ENCODE measurements around the gene CALN1.

Gene CALN1

GRCh38 chr7:72040641-72041040 lies 371.5 kb downstream of the CALN1 start:
- no peaks in the 10 kb centered on the region for H3K9me3 ChIP-seq (ENCODE audit: insufficient read depth, low read depth, low read length)
- H3K36me3 ChIP-seq (ENCODE audit: insufficient read depth, low read length), result no peaks in the 10 kb centered on the region
- 96% methylated on average over 2 of the region's 2 CpGs for WGBS
- no peaks in the 10 kb centered on the region for H3K4me1 ChIP-seq (ENCODE audit: insufficient read depth, low read length)
- H3K4me3 ChIP-seq (ENCODE audit: low read length), result no peak overlapping the region
- no peak overlapping the region for H3K9ac ChIP-seq (ENCODE audit: low read depth, low read length)
- H3K27ac ChIP-seq (ENCODE audit: low read depth, low read length), result no peak overlapping the region
- no peaks in the 10 kb centered on the region for H3K27me3 ChIP-seq (ENCODE audit: insufficient read depth, low read length)

GRCh38 chr7:72039460-72039859 lies 372.7 kb downstream of the CALN1 start:
- H3K9ac ChIP-seq (ENCODE audit: low read depth, low read length), result no peak overlapping the region
- H3K27ac ChIP-seq (ENCODE audit: low read depth, low read length), result no peak overlapping the region
- WGBS, result 83% methylated on average over 1 of the region's 1 CpG
- H3K36me3 ChIP-seq (ENCODE audit: insufficient read depth, low read length), result no peaks in the 10 kb centered on the region
- no peaks in the 10 kb centered on the region for H3K9me3 ChIP-seq (ENCODE audit: insufficient read depth, low read depth, low read length)
- H3K27me3 ChIP-seq (ENCODE audit: insufficient read depth, low read length), result no peaks in the 10 kb centered on the region
- no peak overlapping the region for H3K4me3 ChIP-seq (ENCODE audit: low read length)
- H3K4me1 ChIP-seq (ENCODE audit: insufficient read depth, low read length), result no peaks in the 10 kb centered on the region

- no peak overlapping the region for H3K9ac ChIP-seq (ENCODE audit: low read depth, low read length)
- 92% methylated on average over 5 of the region's 5 CpGs for WGBS
Measured at GRCh38 chr7:72038022-72038732, 374.0 kb downstream of the CALN1 start.

GRCh38 chr7:72037516-72037915 lies 374.6 kb downstream of the CALN1 start:
- no peak overlapping the region for H3K9ac ChIP-seq (ENCODE audit: low read depth, low read length)
- 93% methylated on average over 2 of the region's 2 CpGs for WGBS
- 0 out of 2 replicates have a peak, but pooled peaks cover 4% of the 10 kb centered on the region for H3K4me1 ChIP-seq (ENCODE audit: insufficient read depth, low read length)
- no peaks in the 10 kb centered on the region for H3K27me3 ChIP-seq (ENCODE audit: insufficient read depth, low read length)
- H3K9me3 ChIP-seq (ENCODE audit: insufficient read depth, low read depth, low read length), result no peaks in the 10 kb centered on the region
- no peaks in the 10 kb centered on the region for H3K36me3 ChIP-seq (ENCODE audit: insufficient read depth, low read length)
- no peak overlapping the region for H3K4me3 ChIP-seq (ENCODE audit: low read length)
- no peak overlapping the region for H3K27ac ChIP-seq (ENCODE audit: low read depth, low read length)

More at GRCh38 chr7:72038022-72038732, 374.0 kb downstream of the CALN1 start:
- no peaks in the 10 kb centered on the region for H3K4me1 ChIP-seq (ENCODE audit: insufficient read depth, low read length)
- H3K27me3 ChIP-seq (ENCODE audit: insufficient read depth, low read length), result no peaks in the 10 kb centered on the region
- no peak overlapping the region for H3K4me3 ChIP-seq (ENCODE audit: low read length)
- H3K9me3 ChIP-seq (ENCODE audit: insufficient read depth, low read depth, low read length), result no peaks in the 10 kb centered on the region
- no peak overlapping the region for H3K27ac ChIP-seq (ENCODE audit: low read depth, low read length)
- no peaks in the 10 kb centered on the region for H3K36me3 ChIP-seq (ENCODE audit: insufficient read depth, low read length)

- H3K9me3 ChIP-seq (ENCODE audit: insufficient read depth, low read depth, low read length), result no peaks in the 10 kb centered on the region
- H3K36me3 ChIP-seq (ENCODE audit: insufficient read depth, low read length), result no peaks in the 10 kb centered on the region
- 82% methylated on average over 1 of the region's 1 CpG for WGBS
- no peak overlapping the region for H3K27ac ChIP-seq (ENCODE audit: low read depth, low read length)
- H3K27me3 ChIP-seq (ENCODE audit: insufficient read depth, low read length), result no peaks in the 10 kb centered on the region
- no peak overlapping the region for H3K9ac ChIP-seq (ENCODE audit: low read depth, low read length)
- 0 out of 2 replicates have a peak, but pooled peaks cover 4% of the 10 kb centered on the region for H3K4me1 ChIP-seq (ENCODE audit: insufficient read depth, low read length)
- no peak overlapping the region for H3K4me3 ChIP-seq (ENCODE audit: low read length)
Measured at GRCh38 chr7:72035266-72035665, 376.9 kb downstream of the CALN1 start.

- H3K9me3 ChIP-seq (ENCODE audit: insufficient read depth, low read depth, low read length), result no peaks in the 10 kb centered on the region
- H3K4me3 ChIP-seq (ENCODE audit: low read length), result no peak overlapping the region
- WGBS, result 92% methylated on average over 1 of the region's 1 CpG
- no peak overlapping the region for H3K9ac ChIP-seq (ENCODE audit: low read depth, low read length)
- no peaks in the 10 kb centered on the region for H3K36me3 ChIP-seq (ENCODE audit: insufficient read depth, low read length)
- H3K4me1 ChIP-seq (ENCODE audit: insufficient read depth, low read length), result 0 out of 2 replicates have a peak, but pooled peaks cover 4% of the 10 kb centered on the region
- H3K27me3 ChIP-seq (ENCODE audit: insufficient read depth, low read length), result no peaks in the 10 kb centered on the region
- H3K27ac ChIP-seq (ENCODE audit: low read depth, low read length), result no peak overlapping the region
Measured at GRCh38 chr7:72032934-72033333, 379.2 kb downstream of the CALN1 start.

- no peaks in the 10 kb centered on the region for H3K9me3 ChIP-seq (ENCODE audit: insufficient read depth, low read depth, low read length)
- H3K9ac ChIP-seq (ENCODE audit: low read depth, low read length), result no peak overlapping the region
- no peaks in the 10 kb centered on the region for H3K27me3 ChIP-seq (ENCODE audit: insufficient read depth, low read length)
Measured at GRCh38 chr7:72030994-72031667, 381.0 kb downstream of the CALN1 start.

GRCh38 chr7:72028267-72028666 lies 383.9 kb downstream of the CALN1 start:
- Histone ChIP-seq H3K27ac (ENCODE audit: low read depth, low read length) (no peak overlapping the region), H3K4me3 (ENCODE audit: low read length) (no peak overlapping the region), H3K9ac (ENCODE audit: low read depth, low read length) (no peak overlapping the region), H3K9me3 (ENCODE audit: insufficient read depth, low read depth, low read length) (no peaks in the 10 kb centered on the region), H3K36me3 (ENCODE audit: insufficient read depth, low read length) (no peaks in the 10 kb centered on the region), H3K27me3 (ENCODE audit: insufficient read depth, low read length) (no peaks in the 10 kb centered on the region), H3K4me1 (ENCODE audit: insufficient read depth, low read length) (0 out of 2 replicates have a peak, but pooled peaks cover 4% of the 10 kb centered on the region)
- 95% methylated on average over 6 of the region's 6 CpGs for WGBS

More at GRCh38 chr7:72030994-72031667, 381.0 kb downstream of the CALN1 start:
- WGBS, result 97% methylated on average over 4 of the region's 4 CpGs
- Histone ChIP-seq H3K4me3 (ENCODE audit: low read length) (no peak overlapping the region), H3K4me1 (ENCODE audit: insufficient read depth, low read length) (0 out of 2 replicates have a peak, but pooled peaks cover 4% of the 10 kb centered on the region), H3K27ac (ENCODE audit: low read depth, low read length) (no peak overlapping the region), H3K36me3 (ENCODE audit: insufficient read depth, low read length) (no peaks in the 10 kb centered on the region)

- no peaks in the 10 kb centered on the region for H3K4me1 ChIP-seq (ENCODE audit: insufficient read depth, low read length)
- no peak overlapping the region for H3K9ac ChIP-seq (ENCODE audit: low read depth, low read length)
- 90% methylated on average over 3 of the region's 3 CpGs for WGBS
- H3K27ac ChIP-seq (ENCODE audit: low read depth, low read length), result no peak overlapping the region
- no peaks in the 10 kb centered on the region for H3K27me3 ChIP-seq (ENCODE audit: insufficient read depth, low read length)
- no peaks in the 10 kb centered on the region for H3K9me3 ChIP-seq (ENCODE audit: insufficient read depth, low read depth, low read length)
- H3K36me3 ChIP-seq (ENCODE audit: insufficient read depth, low read length), result no peaks in the 10 kb centered on the region
- H3K4me3 ChIP-seq (ENCODE audit: low read length), result no peak overlapping the region
Measured at GRCh38 chr7:72025381-72025960, 386.7 kb downstream of the CALN1 start.

- Histone ChIP-seq H3K4me3 (ENCODE audit: low read length) (no peak overlapping the region), H3K27me3 (ENCODE audit: insufficient read depth, low read length) (no peaks in the 10 kb centered on the region), H3K9me3 (ENCODE audit: insufficient read depth, low read depth, low read length) (no peaks in the 10 kb centered on the region), H3K9ac (ENCODE audit: low read depth, low read length) (no peak overlapping the region), H3K4me1 (ENCODE audit: insufficient read depth, low read length) (no peaks in the 10 kb centered on the region), H3K27ac (ENCODE audit: low read depth, low read length) (no peak overlapping the region), H3K36me3 (ENCODE audit: insufficient read depth, low read length) (no peaks in the 10 kb centered on the region)
- 97% methylated on average over 4 of the region's 4 CpGs for WGBS
Measured at GRCh38 chr7:72023926-72024325, 388.2 kb downstream of the CALN1 start.

- Histone ChIP-seq H3K4me3 (ENCODE audit: low read length) (no peak overlapping the region), H3K9me3 (ENCODE audit: insufficient read depth, low read depth, low read length) (no peaks in the 10 kb centered on the region), H3K9ac (ENCODE audit: low read depth, low read length) (no peak overlapping the region), H3K36me3 (ENCODE audit: insufficient read depth, low read length) (no peaks in the 10 kb centered on the region), H3K4me1 (ENCODE audit: insufficient read depth, low read length) (no peaks in the 10 kb centered on the region), H3K27ac (ENCODE audit: low read depth, low read length) (no peak overlapping the region), H3K27me3 (ENCODE audit: insufficient read depth, low read length) (no peaks in the 10 kb centered on the region)
- 86% methylated on average over 3 of the region's 3 CpGs for WGBS
Measured at GRCh38 chr7:72021716-72022115, 390.4 kb downstream of the CALN1 start.

All from HUES64 (cell line).